Measurements from ENCODE around the gene CNTN4.
"Not testable (repeated sequence)": the region's sequence is repeated elsewhere in the genome, so short reads cannot be mapped to it uniquely, and the experiment has no call there.

CNTN4 gene

GRCh38 chr3:2916640-2917039 lies 818.0 kb downstream of the CNTN4 start:
- not testable (repeated sequence) for DNase-seq (ENCODE audit: low read depth)

GRCh38 chr3:2920103-2920502 lies 821.4 kb downstream of the CNTN4 start:
- no peak for DNase-seq (ENCODE audit: low read depth)

GRCh38 chr3:2921452-2921851 lies 822.8 kb downstream of the CNTN4 start:
- no peak for DNase-seq (ENCODE audit: low read depth)

GRCh38 chr3:2921903-2922302 lies 823.2 kb downstream of the CNTN4 start:
- DNase-seq (ENCODE audit: low read depth), result no peak

- no peak for DNase-seq (ENCODE audit: low read depth)
Measured at GRCh38 chr3:2923390-2923789, 824.7 kb downstream of the CNTN4 start.

- DNase-seq (ENCODE audit: low read depth), result no peak
Measured at GRCh38 chr3:2927259-2927658, 828.6 kb downstream of the CNTN4 start.

GRCh38 chr3:2929574-2929973 lies 830.9 kb downstream of the CNTN4 start:
- DNase-seq (ENCODE audit: low read depth), result no peak

- DNase-seq (ENCODE audit: low read depth), result no peak
Measured at GRCh38 chr3:2931265-2931664, 832.6 kb downstream of the CNTN4 start.

- DNase-seq (ENCODE audit: low read depth), result no peak
Measured at GRCh38 chr3:2934541-2934940, 835.9 kb downstream of the CNTN4 start.

GRCh38 chr3:2937055-2937454 lies 838.4 kb downstream of the CNTN4 start:
- no peak for DNase-seq (ENCODE audit: low read depth)

GRCh38 chr3:2937592-2937991 lies 838.9 kb downstream of the CNTN4 start:
- DNase-seq (ENCODE audit: low read depth), result no peak

- no peak for DNase-seq (ENCODE audit: low read depth)
Measured at GRCh38 chr3:2938711-2939110, 840.0 kb downstream of the CNTN4 start.

GRCh38 chr3:2940062-2940461 lies 841.4 kb downstream of the CNTN4 start:
- DNase-seq (ENCODE audit: low read depth), result no peak

GRCh38 chr3:2944628-2945027 lies 846.0 kb downstream of the CNTN4 start:
- DNase-seq (ENCODE audit: low read depth), result no peak

- no peak for DNase-seq (ENCODE audit: low read depth)
Measured at GRCh38 chr3:2945121-2945520, 846.5 kb downstream of the CNTN4 start.

- DNase-seq (ENCODE audit: low read depth), result no peak
Measured at GRCh38 chr3:2947536-2947935, 848.9 kb downstream of the CNTN4 start.

GRCh38 chr3:2948882-2949281 lies 850.2 kb downstream of the CNTN4 start:
- no peak for DNase-seq (ENCODE audit: low read depth)

- DNase-seq (ENCODE audit: low read depth), result no peak
Measured at GRCh38 chr3:2950159-2950558, 851.5 kb downstream of the CNTN4 start.

GRCh38 chr3:2957115-2957514 lies 858.4 kb downstream of the CNTN4 start:
- DNase-seq (ENCODE audit: low read depth), result no peak

GRCh38 chr3:2958551-2958950 lies 859.9 kb downstream of the CNTN4 start:
- no peak for DNase-seq (ENCODE audit: low read depth)

GRCh38 chr3:2961576-2961975 lies 862.9 kb downstream of the CNTN4 start:
- DNase-seq (ENCODE audit: low read depth), result no peak

GRCh38 chr3:2967871-2968270 lies 869.2 kb downstream of the CNTN4 start:
- no peak for DNase-seq (ENCODE audit: low read depth)

- DNase-seq (ENCODE audit: low read depth), result no peak
Measured at GRCh38 chr3:2968475-2968874, 869.8 kb downstream of the CNTN4 start.

- no peak for DNase-seq (ENCODE audit: low read depth)
Measured at GRCh38 chr3:2976212-2976611, 877.5 kb downstream of the CNTN4 start.

- DNase-seq (ENCODE audit: low read depth), result no peak
Measured at GRCh38 chr3:2976796-2977195, 878.1 kb downstream of the CNTN4 start.

Data from activated T-helper 1 cell treated with Interleukin-2 at 50 U/mL for 16 hours (primary cell).